ENCODE results near the gene UBE2D2.
"Not testable (repeated sequence)": the region's sequence is repeated elsewhere in the genome, so short reads cannot be mapped to it uniquely, and the experiment has no call there.

UBE2D2 gene

GRCh38 chr5:139549162-139549894, 11.8 kb upstream of the UBE2D2 start:
- no peak for DNase-seq (ENCODE audit: low read depth)

- DNase-seq (ENCODE audit: low read depth), result not testable (repeated sequence)
These were observed 10.9 kb upstream of the UBE2D2 start for GRCh38 chr5:139550051-139550872.

- DNase-seq (ENCODE audit: low read depth), result no peak
These were observed 9.8 kb upstream of the UBE2D2 start for GRCh38 chr5:139551191-139551889.

DNA sequence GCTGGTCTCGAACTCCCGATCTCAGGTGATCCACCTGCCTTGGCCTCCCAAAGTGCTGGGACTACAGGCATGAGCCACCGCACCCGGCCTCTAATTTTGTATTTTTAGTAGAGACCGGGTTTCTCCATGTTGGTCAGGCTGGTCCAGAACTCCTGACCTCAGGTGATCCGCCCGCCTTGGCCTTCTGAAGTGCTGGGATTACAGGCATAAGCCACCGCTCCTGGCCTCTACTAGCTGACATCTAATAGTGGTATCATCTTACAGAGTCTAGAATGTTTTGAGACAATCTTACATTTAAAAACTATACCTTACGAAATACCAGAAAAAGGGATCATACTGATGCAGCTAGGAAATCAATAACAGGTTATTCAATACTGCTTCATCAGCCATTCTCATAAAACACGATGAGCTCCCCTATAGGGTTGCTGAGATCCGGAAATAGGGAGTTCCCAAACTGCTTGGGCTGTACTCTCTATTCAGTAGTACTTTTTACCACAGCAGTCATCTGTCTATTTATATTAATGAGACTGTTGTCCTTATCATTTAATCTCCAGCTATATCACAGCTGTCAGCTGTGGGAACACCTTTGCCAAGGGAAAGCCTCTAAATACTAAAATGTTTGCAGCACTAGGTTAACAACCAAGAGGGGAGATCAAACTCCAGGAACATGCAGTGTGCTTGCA, 8.1 kb upstream of the UBE2D2 start:
- DNase-seq (ENCODE audit: low read depth), result no peak

DNA sequence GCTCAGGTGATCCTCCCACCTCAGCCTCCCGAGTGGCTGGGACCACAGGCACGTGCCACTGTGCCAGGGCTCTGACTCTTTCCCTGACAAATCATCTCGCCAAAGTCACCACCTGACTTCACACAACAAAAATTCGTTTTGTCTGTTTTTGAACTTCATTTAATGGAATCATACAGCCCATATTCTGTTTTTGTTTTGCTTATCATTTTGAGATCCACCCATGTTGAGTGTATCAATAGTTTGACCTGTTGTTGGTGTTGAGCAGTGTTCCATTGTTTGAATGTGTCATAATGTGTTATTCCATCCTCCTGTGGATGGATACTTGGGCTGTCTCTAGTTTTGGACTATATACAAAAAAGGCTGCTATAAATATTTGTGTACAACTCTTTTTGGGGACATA, 6.9 kb upstream of the UBE2D2 start:
- no peak for DNase-seq (ENCODE audit: low read depth)

DNA sequence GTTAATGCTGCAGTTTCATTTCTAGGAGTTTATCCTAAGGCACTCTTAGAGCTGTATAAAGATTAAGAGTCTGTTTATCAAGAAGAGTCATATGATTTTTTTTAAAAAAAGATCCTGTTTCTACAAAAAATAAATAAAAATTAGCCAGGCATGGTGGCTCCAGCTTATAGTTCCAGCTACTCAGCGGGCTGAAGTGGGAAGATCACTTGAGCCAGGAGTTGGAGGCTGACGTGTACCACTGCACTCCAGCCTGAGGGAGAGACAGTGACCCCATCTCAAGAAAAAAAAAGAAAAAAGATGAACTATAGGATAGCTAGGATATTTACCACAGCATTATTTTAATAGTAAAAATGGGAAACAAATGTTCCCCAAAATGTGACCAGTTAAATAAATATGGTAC, 3.3 kb upstream of the UBE2D2 start:
- no peak for DNase-seq (ENCODE audit: low read depth)

DNA sequence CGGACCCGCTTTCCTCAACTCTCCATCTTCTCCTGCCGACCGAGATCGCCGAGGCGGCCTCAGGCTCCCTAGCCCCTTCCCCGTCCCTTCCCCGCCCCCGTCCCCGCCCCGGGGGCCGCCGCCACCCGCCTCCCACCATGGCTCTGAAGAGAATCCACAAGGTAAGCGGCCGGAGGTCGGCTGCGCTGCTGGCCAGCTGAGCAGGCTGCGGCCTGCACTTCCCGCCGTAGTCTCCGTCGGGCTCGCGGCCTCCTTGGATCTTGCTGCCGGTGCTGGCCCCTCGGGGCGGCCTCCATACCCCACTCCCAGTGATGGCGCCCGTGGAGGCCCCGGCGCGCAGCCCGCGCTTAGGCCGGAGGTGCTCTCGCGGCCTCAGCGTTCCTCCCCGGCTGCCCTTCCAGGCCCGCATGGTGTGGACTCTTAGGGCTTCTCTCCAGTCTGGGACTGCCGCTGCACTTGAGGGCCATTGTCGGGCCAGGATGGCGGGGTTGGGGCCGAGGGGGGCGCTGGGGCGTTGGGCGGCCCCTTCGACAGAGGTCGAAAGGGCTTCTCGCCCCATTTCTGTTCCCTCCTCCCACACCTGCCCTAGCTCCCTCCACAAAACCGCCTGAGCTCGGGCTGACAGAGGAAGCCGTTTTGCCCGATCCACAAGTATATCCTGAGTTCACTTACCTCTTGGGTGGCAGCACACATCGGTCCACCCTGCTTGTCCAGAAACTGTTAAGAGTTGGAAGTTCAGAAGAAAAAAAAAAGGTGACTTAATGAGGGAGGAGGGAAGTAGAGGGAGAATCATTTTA, 714 bp downstream of the UBE2D2 start:
- peak; percentile 50 for DNase-seq (ENCODE audit: low read depth)

DNA sequence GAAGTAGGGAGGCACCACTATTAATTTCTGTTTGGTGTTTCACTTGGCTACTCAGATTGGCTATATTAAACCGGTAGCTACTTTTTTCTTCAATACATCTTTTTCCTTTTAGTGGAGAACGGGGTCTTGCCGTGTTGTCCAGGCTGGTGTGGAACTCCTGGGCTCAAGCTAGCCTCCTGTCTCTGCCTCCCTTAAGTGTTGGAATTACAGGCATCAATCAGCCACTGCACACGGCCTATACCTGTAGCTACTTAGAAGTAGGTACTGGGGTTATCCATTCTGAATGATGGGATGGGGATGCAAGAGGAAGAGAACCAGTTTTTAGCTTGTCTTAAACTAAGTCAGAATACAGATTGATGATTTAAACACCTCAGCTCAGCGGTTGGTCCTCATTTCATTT, 1.7 kb downstream of the UBE2D2 start:
- no peak for DNase-seq (ENCODE audit: low read depth)

GRCh38 chr5:139565411-139566305, 4.5 kb downstream of the UBE2D2 start:
- DNase-seq (ENCODE audit: low read depth), result no peak

GRCh38 chr5:139566611-139567010, 5.5 kb downstream of the UBE2D2 start:
- no peak for DNase-seq (ENCODE audit: low read depth)

- DNase-seq (ENCODE audit: low read depth), result no peak
These were observed 8.3 kb downstream of the UBE2D2 start for GRCh38 chr5:139569270-139569955.

- DNase-seq (ENCODE audit: low read depth), result no peak
These were observed 10.4 kb downstream of the UBE2D2 start for GRCh38 chr5:139571543-139571942.

DNA sequence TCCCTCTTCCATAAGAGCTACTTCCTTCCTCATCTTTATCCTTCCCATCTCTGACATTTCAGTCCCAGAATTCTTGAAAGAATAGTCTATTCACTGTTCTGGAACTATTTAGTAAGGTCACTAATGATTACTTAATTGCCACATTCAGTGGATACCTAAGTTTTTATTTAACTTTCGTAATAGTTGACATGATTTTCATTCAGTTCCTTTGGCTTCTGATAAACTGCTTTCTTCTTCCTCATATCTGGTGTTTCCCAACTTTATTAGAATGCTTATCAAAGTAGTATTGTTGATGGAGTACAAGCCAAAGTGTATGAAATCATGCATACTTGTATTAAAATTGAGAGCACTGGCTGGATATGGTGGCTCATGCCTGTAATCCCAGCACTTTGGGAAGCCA, 10.8 kb downstream of the UBE2D2 start:
- DNase-seq (ENCODE audit: low read depth), result no peak

- no peak for DNase-seq (ENCODE audit: low read depth)
These were observed 13.6 kb downstream of the UBE2D2 start for GRCh38 chr5:139574641-139575312.

- no peak for DNase-seq (ENCODE audit: low read depth)
These were observed 14.1 kb downstream of the UBE2D2 start for GRCh38 chr5:139575313-139575646.

- DNase-seq (ENCODE audit: low read depth), result no peak
These were observed 14.6 kb downstream of the UBE2D2 start for GRCh38 chr5:139575751-139576150.

DNA sequence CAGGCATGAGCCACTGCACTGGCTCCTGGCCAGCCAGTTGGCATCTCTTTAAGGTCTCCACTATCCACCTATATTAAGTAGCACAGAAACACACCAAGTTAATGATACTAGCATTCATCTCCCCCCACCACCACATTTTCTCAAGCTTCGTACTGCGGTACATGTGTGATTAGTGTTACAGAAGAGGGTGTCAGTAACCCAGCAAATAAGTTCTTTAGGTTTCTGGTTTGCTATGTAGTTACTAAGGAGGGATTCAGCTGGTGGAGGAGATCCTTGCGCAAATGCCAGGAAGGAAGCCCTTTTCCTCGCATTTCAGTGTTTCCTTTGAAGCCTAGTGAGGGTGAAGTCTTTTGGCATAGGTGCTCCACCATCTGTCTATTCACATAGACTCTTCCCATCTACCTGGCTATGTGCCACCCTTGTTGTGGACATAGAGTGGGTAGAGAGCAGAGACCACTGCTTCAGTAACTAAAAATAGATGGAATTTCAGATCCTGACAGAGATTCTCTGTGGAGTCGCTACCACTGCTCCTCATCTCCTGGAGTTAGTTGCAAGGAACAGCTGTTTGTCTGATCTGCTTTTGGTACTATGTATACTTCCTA, 16.7 kb downstream of the UBE2D2 start:
- DNase-seq (ENCODE audit: low read depth), result no peak

DNA sequence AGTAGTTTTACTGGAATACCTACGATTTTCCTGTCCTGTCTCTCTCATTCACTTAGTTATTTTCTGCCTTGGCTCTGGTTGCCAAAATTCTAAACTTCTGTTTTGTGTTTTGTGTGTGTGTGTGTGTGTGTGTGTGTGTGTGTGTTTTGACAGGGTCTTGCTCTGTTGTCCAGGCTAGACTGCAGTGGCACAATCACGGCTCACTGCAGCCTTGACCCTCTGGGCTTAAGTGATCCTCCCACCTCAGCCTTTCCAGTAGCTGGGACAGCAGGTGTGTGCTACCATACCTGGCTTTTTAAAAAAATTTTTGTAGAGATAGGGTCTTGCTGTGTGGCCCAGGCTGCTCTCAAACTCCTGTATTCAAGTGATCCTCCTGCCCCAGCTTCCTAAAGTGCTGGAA, 17.2 kb downstream of the UBE2D2 start:
- DNase-seq (ENCODE audit: low read depth), result no peak

DNA sequence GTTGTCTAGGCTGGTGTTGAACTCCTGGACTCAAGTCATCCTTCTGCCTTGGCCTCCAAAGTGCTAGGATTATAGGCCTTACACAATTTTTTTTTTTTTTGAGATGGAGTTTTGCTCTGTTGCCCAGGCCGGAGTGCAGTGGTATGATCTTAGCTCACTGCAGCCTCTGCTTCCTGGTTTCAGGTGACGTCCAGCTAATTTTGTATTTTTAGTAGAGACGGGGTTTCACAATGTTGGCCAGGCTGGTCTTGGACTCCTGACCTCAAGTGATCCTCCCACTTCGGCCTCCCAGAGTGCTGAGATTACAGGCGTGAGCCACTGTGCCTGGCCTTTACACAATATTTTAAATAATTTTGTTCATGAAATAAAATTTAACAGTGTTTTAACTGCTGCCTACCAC, 21.0 kb downstream of the UBE2D2 start:
- not testable (repeated sequence) for DNase-seq (ENCODE audit: low read depth)
